ENCODE measurements around the gene OLFM1. TPM values are rescaled to one million over a fixed set of nuclear protein-coding genes. Genes with fewer than 3 reads are reported as not detected.

The OLFM1 gene
- total RNA-seq, 1 experiment from 2014 or later = 3.5 TPM

DNA sequence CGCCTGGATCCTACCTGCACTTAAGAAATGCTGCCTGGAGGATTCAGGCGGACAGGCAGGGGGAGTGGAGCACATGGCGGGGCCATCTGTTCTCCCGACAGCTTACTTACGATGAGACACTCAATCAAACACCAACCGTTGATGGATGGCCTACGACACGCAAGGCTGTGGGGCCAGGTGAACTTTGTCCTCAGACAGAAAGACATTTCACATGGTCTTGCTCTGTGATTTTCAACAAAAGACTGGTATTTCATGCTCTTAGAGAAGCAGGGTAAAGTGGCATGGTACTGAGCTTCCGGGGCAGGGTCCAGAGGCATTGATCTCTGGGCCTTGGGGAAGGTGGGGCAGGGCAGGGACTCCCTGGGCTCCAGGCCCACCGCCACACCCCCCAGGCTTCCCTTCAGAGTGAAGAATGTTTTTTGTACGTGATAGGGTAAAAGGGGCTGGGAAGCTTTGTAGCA is 9.1 kb upstream of the OLFM1 start (continued):
- TF ChIP-seq SP1 (IDR thresholded peaks at IDR 0.05; ENCODE audit: low read depth) (no peak), ZNF274 (IDR thresholded peaks at IDR 0.05; ENCODE audit: low read depth, low read length) (no peak), ZBTB33 (IDR thresholded peaks at IDR 0.05; ENCODE audit: extremely low read depth, insufficient replicate concordance, low read length) (no peak), CTCF (IDR thresholded peaks at IDR 0.05 in 2 of 3, conservative IDR thresholded peaks at IDR 0.05 in 1 of 3; ENCODE audit: borderline replicate concordance in 1 of 3, insufficient read depth in 1 of 3, low read depth in 2 of 3, low read length in 2 of 3) (no peak), FOSL1 (IDR thresholded peaks at IDR 0.05; ENCODE audit: low read depth) (no peak)

GRCh38 chr9:135079018-135079417 is 8.4 kb upstream of the OLFM1 start:
- ChIA-PET CTCF (no interaction called here), POLR2A (no interaction called here), RAD21 (ENCODE audit: low non-redundant PET in 1 of 2, low total read pairs in 2 of 2, uncharacterized antibody in 2 of 2, unreplicated experiment in 2 of 2) (no interaction called here)
- H3K36me3 ChIP-seq (ENCODE audit: control insufficient read depth in 1 of 2, insufficient read depth in 2 of 2, low read length in 2 of 2) = no peaks in the 10 kb centered on the region
- H3K9me3 ChIP-seq (ENCODE audit: control insufficient read depth in 1 of 2, insufficient read depth in 1 of 2, low read depth in 1 of 2, low read length in 2 of 2) = no peaks in the 10 kb centered on the region
- H3K27me3 ChIP-seq (ENCODE audit: insufficient read depth, low read length) = peaks cover 34% of the 10 kb centered on the region; the same call in 1 of the 2 replicates
- H3K4me3 ChIP-seq (replicated peaks in 1 of 2; ENCODE audit: low read depth in 1 of 2, low read length in 2 of 2) = no peak overlapping the region
- H2AFZ ChIP-seq (ENCODE audit: low read depth, low read length, poor library complexity, severe bottlenecking) = no peak overlapping the region
- H3K79me2 ChIP-seq (ENCODE audit: insufficient read depth, low read length) = no peaks in the 10 kb centered on the region
- no peak for DNase-seq (ENCODE audit: low read depth, low spot score)
- ATAC-seq = no peak
- H3K4me2 ChIP-seq (ENCODE audit: low read length) = no peak overlapping the region
- H3K27ac ChIP-seq (ENCODE audit: low read depth, low read length) = no peak overlapping the region
- intact Hi-C loops (cut with micrococcal nuclease) = no loop called here
- H3K9me2 ChIP-seq (ENCODE audit: insufficient read depth) = no peaks in the 10 kb centered on the region
- H3K9ac ChIP-seq (ENCODE audit: low read length) = no peak overlapping the region
- no peaks in the 10 kb centered on the region for H3K4me1 ChIP-seq (ENCODE audit: control insufficient read depth in 1 of 2, insufficient read depth in 2 of 2, low read length in 2 of 2)
- no peaks in the 10 kb centered on the region for H4K20me1 ChIP-seq (ENCODE audit: insufficient read depth)
- BruUV-seq (replicated peaks) = no TSS peak
- TF ChIP-seq ZFX (IDR thresholded peaks at IDR 0.05) (no peak), SRF (IDR thresholded peaks at IDR 0.05; ENCODE audit: low read depth) (no peak), RAD21 (IDR thresholded peaks at IDR 0.05; ENCODE audit: low read depth) (no peak), JUND (IDR thresholded peaks at IDR 0.05) (no peak), POLR2A (IDR thresholded peaks at IDR 0.05; ENCODE audit: borderline replicate concordance, extremely low read depth, insufficient read depth, insufficient read length) (no peak), EGR1 (IDR thresholded peaks at IDR 0.05; ENCODE audit: low read depth) (no peak), CTCF (IDR thresholded peaks at IDR 0.05 in 2 of 3, conservative IDR thresholded peaks at IDR 0.05 in 1 of 3; ENCODE audit: borderline replicate concordance in 1 of 3, insufficient read depth in 1 of 3, low read depth in 2 of 3, low read length in 2 of 3) (no peak), REST (IDR thresholded peaks at IDR 0.05; ENCODE audit: low read depth) (no peak), EZH2phosphoT487 (IDR thresholded peaks at IDR 0.05; ENCODE audit: borderline replicate concordance) (no peak), ZNF274 (IDR thresholded peaks at IDR 0.05; ENCODE audit: low read depth, low read length) (no peak), SIN3A (IDR thresholded peaks at IDR 0.05; ENCODE audit: low read depth) (no peak), FOSL1 (IDR thresholded peaks at IDR 0.05; ENCODE audit: low read depth) (no peak), SP1 (IDR thresholded peaks at IDR 0.05; ENCODE audit: low read depth) (no peak)
